Cardiac muscle cell (in vitro differentiated cells and primary cell): ENCODE measurements around the gene PSTPIP2. TPM values are rescaled to one million over a fixed set of nuclear protein-coding genes. Genes with fewer than 3 reads are reported as not detected.

Experiments used
- DNase-seq, 2 donors: peaks; one replicate each; pipeline versions ENCODE4 v3.0.0 to v3.0.0-alpha.2; 2010 to 2017; ENCODE audit warnings: low read depth in 1 of 2, low spot score in 1 of 2
- H3K27ac ChIP-seq: fragments of 200-600 bp; sonication (generic); 2 replicates; pipeline ENCODE4 v1.5.1; 2016
- H3K27me3 ChIP-seq: fragments of 200-600 bp; sonication (generic); 2 replicates; pipeline ENCODE4 v1.6.0; 2016; ENCODE audit warnings: control low read depth
- H3K36me3 ChIP-seq: fragments of 200-600 bp; sonication (generic); 2 replicates; pipeline ENCODE4 v1.5.1; 2016; ENCODE audit warnings: control low read depth
- H3K4me1 ChIP-seq: fragments of 200-600 bp; sonication (generic); 2 replicates; pipeline ENCODE4 v1.8.1; 2017; ENCODE audit warnings: low read depth, mild to moderate bottlenecking, mixed run types
- H3K4me3 ChIP-seq: fragments of 200-600 bp; sonication (generic); 2 replicates; pipeline ENCODE4 v1.5.1; 2016; ENCODE audit warnings: mild to moderate bottlenecking
- H3K9me3 ChIP-seq: fragments of 200-600 bp; sonication (generic); 2 replicates; pipeline ENCODE4 v1.5.1; 2017; ENCODE audit warnings: low read depth, mild to moderate bottlenecking, control low read depth
- polyA plus RNA-seq: library from polyadenylated mRNA; unstranded; fragments of >200 nt; fragmentation: Nextera tagmentation; extraction: Ambion mirVana; gene quantifications from 2 replicates; pipeline ENCODE4 v1.2.1, GENCODE V29; 2016
- total RNA-seq: library from RNA; depleted of rRNA; stranded (reverse); fragments of >200 nt; gene quantifications from 2 replicates; pipeline ENCODE4 v1.2.3, GENCODE V29; 2016
- TF ChIP-seq, protein P1 (sequence below): IDR thresholded peaks from 2 replicates; pipeline ENCODE4 v1.5.1; 2012; ENCODE audit warnings: low read depth, mild to moderate bottlenecking, low read length

PSTPIP2 gene
- total and polyA plus RNA-seq, 2 experiments from 2014 or later, result 4.6 to 4.7 TPM

GRCh38 chr18:46009125-46009840 is 62.8 kb downstream of the PSTPIP2 start:
- Histone ChIP-seq H3K27ac (no peak overlapping the region), H3K27me3 (no peaks in the 10 kb centered on the region), H3K36me3 (no peaks in the 10 kb centered on the region), H3K4me1 (no peaks in the 10 kb centered on the region), H3K9me3 (no peaks in the 10 kb centered on the region), H3K4me3 (no peak overlapping the region)
- TF ChIP-seq, protein P1, sequence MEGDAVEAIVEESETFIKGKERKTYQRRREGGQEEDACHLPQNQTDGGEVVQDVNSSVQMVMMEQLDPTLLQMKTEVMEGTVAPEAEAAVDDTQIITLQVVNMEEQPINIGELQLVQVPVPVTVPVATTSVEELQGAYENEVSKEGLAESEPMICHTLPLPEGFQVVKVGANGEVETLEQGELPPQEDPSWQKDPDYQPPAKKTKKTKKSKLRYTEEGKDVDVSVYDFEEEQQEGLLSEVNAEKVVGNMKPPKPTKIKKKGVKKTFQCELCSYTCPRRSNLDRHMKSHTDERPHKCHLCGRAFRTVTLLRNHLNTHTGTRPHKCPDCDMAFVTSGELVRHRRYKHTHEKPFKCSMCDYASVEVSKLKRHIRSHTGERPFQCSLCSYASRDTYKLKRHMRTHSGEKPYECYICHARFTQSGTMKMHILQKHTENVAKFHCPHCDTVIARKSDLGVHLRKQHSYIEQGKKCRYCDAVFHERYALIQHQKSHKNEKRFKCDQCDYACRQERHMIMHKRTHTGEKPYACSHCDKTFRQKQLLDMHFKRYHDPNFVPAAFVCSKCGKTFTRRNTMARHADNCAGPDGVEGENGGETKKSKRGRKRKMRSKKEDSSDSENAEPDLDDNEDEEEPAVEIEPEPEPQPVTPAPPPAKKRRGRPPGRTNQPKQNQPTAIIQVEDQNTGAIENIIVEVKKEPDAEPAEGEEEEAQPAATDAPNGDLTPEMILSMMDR, result no peak
- DNase-seq, result no peak

GRCh38 chr18:46008531-46008930 is 63.5 kb downstream of the PSTPIP2 start:
- H3K27me3 ChIP-seq, result no peaks in the 10 kb centered on the region
- no peak overlapping the region for H3K27ac ChIP-seq
- DNase-seq, result no peak
- no peak overlapping the region for H3K4me3 ChIP-seq
- no peaks in the 10 kb centered on the region for H3K36me3 ChIP-seq
- H3K9me3 ChIP-seq, result no peaks in the 10 kb centered on the region
- TF ChIP-seq, protein P1, result no peak
- no peaks in the 10 kb centered on the region for H3K4me1 ChIP-seq

DNA sequence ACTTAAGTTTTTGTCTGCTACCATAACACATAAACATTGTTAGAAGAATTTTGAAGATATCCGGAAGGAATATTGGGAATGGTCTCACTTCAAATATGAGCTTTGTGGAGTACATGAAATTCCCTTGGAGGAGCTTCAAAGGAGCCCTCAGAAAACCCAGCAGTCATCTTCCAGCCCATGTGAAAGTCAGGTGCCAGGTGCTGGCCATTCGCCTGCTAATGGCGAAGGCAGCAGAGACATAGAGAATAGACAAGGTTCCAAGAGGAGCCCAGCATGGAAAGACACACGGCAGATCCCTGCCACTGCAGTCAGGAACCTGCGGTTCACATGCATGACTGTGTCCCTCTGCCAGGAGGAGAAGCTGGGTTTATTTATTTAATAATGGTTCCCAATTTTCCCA is 64.9 kb downstream of the PSTPIP2 start:
- H3K27me3 ChIP-seq, result no peaks in the 10 kb centered on the region
- DNase-seq, result no peak
- TF ChIP-seq, protein P1, result no peak
- no peak overlapping the region for H3K27ac ChIP-seq
- no peaks in the 10 kb centered on the region for H3K4me1 ChIP-seq
- H3K4me3 ChIP-seq, result no peak overlapping the region
- H3K36me3 ChIP-seq, result no peaks in the 10 kb centered on the region
- H3K9me3 ChIP-seq, result no peaks in the 10 kb centered on the region

- DNase-seq, result no peak
- H3K4me3 ChIP-seq, result no peak overlapping the region
- no peaks in the 10 kb centered on the region for H3K4me1 ChIP-seq
- H3K9me3 ChIP-seq, result no peaks in the 10 kb centered on the region
- no peak overlapping the region for H3K27ac ChIP-seq
- H3K27me3 ChIP-seq, result no peaks in the 10 kb centered on the region
- no peaks in the 10 kb centered on the region for H3K36me3 ChIP-seq
- TF ChIP-seq, protein P1, result no peak
Observed at GRCh38 chr18:46002934-46003333, 69.1 kb downstream of the PSTPIP2 start.

DNA sequence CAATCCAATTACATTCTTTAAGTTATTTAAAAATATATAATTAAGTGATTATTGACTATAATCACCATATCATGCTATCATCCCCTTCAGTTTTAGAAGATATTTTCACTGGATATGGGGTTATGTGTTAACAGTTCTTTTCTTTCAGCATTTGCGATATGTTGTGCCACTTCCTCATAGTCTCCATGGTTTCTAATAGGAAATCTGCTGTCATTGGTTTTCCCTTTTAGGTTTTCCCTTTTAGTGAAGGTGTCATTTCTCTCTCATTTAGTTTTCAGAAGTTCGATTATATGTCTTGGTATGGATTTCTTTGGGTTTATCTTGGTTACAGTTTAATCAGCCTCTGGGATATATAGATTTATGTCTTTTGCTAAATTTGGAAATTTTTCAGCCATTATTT is 70.2 kb downstream of the PSTPIP2 start:
- no peaks in the 10 kb centered on the region for H3K9me3 ChIP-seq
- H3K27me3 ChIP-seq, result no peaks in the 10 kb centered on the region
- H3K36me3 ChIP-seq, result no peaks in the 10 kb centered on the region
- no peaks in the 10 kb centered on the region for H3K4me1 ChIP-seq
- H3K4me3 ChIP-seq, result no peak overlapping the region
- TF ChIP-seq, protein P1, result no peak
- DNase-seq, result no peak
- H3K27ac ChIP-seq, result no peak overlapping the region

DNA sequence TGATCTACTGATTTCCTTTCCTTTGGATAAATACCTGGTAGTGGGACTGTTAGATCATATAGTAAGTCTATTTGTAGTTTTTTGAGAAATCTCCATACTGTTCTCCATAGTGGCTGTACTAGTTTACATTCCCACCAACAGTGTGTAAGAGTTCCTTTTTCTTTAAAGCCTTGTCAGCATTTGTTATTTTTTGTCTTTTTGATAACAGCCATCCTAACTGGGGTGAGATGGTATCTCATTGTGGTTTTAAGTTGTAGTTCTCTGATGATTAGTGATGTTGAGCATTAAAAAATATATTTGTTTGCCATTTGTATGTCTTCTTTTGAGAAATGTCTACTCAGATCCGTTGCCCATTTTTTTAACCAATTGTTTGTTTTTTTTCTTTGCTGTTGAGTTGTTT is 71.0 kb downstream of the PSTPIP2 start:
- Histone ChIP-seq H3K36me3 (no peaks in the 10 kb centered on the region), H3K27me3 (no peaks in the 10 kb centered on the region), H3K4me3 (no peak overlapping the region), H3K9me3 (no peaks in the 10 kb centered on the region), H3K4me1 (no peaks in the 10 kb centered on the region), H3K27ac (no peak overlapping the region)
- TF ChIP-seq, protein P1, result no peak
- DNase-seq, result no peak
